Vagina (tissue), 2 donors: ENCODE results near the gene KRT16.

Experiments
- POLR2AphosphoS5 ChIP-seq, 2 donors: sonication (generic); formaldehyde crosslinking; IDR thresholded peaks; one replicate each; pipeline ENCODE4 v1.9.0; 2017; ENCODE audit warnings: antibody characterized with exemption in 2 of 2, mild to moderate bottlenecking in 2 of 2, low read depth in 1 of 2; ENCODE audit not compliant: insufficient read depth in 1 of 2
- TF ChIP-seq, protein P1 (sequence below), 3 experiments: fragments of 450-650 bp in 2 of 3; fragments of 200-600 bp in 1 of 3; sonication (generic) in 1 of 3; IDR thresholded peaks; one replicate each; pipeline ENCODE4 v1.5.1; 2017 to 2019; ENCODE audit warnings: antibody characterized with exemption in 3 of 3, mild to moderate bottlenecking in 2 of 3, moderate library complexity in 2 of 3

DNA sequence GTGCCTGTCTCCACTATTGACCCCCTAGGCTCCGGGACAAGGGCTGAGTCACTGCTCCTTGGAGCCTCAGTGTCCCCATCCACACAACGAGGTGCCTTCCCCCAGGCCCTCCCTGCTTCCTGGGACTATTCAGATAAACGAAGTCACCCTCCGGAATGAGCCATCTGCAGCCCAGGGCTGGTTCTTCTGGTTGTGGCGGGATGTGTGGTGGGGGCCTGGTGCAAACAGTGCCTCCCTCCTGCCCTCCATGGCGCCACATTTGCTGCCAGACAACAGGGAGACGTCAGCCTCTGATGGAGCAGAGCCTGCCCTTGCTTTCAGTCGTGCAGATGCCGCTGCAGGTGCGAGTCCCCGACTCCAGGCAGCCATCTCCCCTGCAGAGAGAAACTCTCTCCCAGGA, 5.1 kb upstream of the KRT16 start:
- TF ChIP-seq, protein P1, sequence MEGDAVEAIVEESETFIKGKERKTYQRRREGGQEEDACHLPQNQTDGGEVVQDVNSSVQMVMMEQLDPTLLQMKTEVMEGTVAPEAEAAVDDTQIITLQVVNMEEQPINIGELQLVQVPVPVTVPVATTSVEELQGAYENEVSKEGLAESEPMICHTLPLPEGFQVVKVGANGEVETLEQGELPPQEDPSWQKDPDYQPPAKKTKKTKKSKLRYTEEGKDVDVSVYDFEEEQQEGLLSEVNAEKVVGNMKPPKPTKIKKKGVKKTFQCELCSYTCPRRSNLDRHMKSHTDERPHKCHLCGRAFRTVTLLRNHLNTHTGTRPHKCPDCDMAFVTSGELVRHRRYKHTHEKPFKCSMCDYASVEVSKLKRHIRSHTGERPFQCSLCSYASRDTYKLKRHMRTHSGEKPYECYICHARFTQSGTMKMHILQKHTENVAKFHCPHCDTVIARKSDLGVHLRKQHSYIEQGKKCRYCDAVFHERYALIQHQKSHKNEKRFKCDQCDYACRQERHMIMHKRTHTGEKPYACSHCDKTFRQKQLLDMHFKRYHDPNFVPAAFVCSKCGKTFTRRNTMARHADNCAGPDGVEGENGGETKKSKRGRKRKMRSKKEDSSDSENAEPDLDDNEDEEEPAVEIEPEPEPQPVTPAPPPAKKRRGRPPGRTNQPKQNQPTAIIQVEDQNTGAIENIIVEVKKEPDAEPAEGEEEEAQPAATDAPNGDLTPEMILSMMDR (IDR thresholded peaks at IDR 0.05): no peak
- TF ChIP-seq POLR2AphosphoS5 (IDR thresholded peaks at IDR 0.05; ENCODE audit: insufficient read depth in 1 of 2, low read depth in 1 of 2): no peak
